Upper lobe of left lung (tissue), 4 donors: ENCODE measurements around the gene MICOS13.

ENCODE experiments used
- CTCF ChIP-seq, 6 experiments: fragments of 450-650 bp in 4 of 6; fragments of 200-600 bp in 2 of 6; sonication (generic) in 2 of 6; IDR thresholded peaks; one replicate each; pipeline ENCODE4 v1.5.1; 2016 to 2019; ENCODE audit warnings: antibody characterized with exemption in 6 of 6
- EP300 ChIP-seq, 4 donors: sonication (generic); formaldehyde crosslinking; IDR thresholded peaks; one replicate each; pipeline ENCODE4 v1.5.1; 2017; ENCODE audit warnings: antibody characterized with exemption in 4 of 4, control low read depth in 2 of 4
- POLR2A ChIP-seq, 4 donors: fragments of 450-650 bp; IDR thresholded peaks; one replicate each; pipeline ENCODE4 v1.5.1; 2016 to 2017; ENCODE audit warnings: antibody characterized with exemption in 4 of 4, mild to moderate bottlenecking in 2 of 4
- POLR2AphosphoS5 ChIP-seq, 2 donors: sonication (generic); formaldehyde crosslinking; IDR thresholded peaks; one replicate each; pipeline ENCODE4 v1.5.1; 2017; ENCODE audit warnings: antibody characterized with exemption in 2 of 2

GRCh38 chr19:5719274-5719960 is 39.1 kb upstream of the MICOS13 start:
- no peak for TF ChIP-seq EP300 (IDR thresholded peaks at IDR 0.05)
- no peak for TF ChIP-seq POLR2A (IDR thresholded peaks at IDR 0.05)
- no peak for TF ChIP-seq CTCF (IDR thresholded peaks at IDR 0.05)
- TF ChIP-seq POLR2AphosphoS5 (IDR thresholded peaks at IDR 0.05): no peak
